ENCODE results near the gene SIDT1. TPM values are rescaled to one million over a fixed set of nuclear protein-coding genes. Genes with fewer than 3 reads are reported as not detected.

Gene SIDT1
- total and polyA plus RNA-seq, 5 donors from 2014 or later: 13.6 to 59.9 (median 18.0) TPM

DNA sequence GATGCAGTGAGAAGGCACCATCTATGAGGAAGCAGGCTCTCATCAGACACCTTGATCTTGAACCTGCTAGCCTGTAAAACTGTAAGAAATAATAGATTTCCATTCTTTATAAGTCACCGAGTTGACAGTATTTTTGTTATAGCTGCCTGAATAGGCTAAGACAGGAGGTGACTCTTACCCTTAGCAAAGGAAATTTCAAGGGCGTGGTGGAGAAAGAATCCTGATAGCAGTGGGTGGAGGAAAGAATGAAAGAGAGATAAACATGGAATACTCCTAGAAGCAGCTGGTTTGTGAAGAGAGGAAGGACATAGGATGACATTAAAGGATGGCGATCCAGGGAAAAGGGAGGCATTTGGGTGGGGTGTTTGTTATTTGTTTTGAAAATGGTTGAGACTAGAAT lies 41.4 kb downstream of the SIDT1 start:
- H3K27me3 ChIP-seq (ENCODE audit: control insufficient read depth, insufficient read depth, low read length): no peaks in the 10 kb centered on the region
- H3K4me3 ChIP-seq (ENCODE audit: low read depth, low read length): no peak overlapping the region
- Mint-ChIP-seq H3K36me3 (peaks cover 29% of the 10 kb centered on the region), H3K4me1 (peaks cover 6 to 14% (median 13%) of the 10 kb centered on the region in 4 donors), H3K4me3 (no peak overlapping the region), H3K9me3 (no peaks in the 10 kb centered on the region), H3K27me3 (no peaks in the 10 kb centered on the region), H3K27ac (peak overlapping the region in 2 of 3 donors; percentile 7 to 81)
- H3K9me3 ChIP-seq (ENCODE audit: control insufficient read depth in 2 of 2, low read length in 2 of 2): no peaks in the 10 kb centered on the region
- H3K4me1 ChIP-seq (ENCODE audit: control insufficient read depth, insufficient read depth, low read length, poor library complexity, severe bottlenecking): no peaks in the 10 kb centered on the region
- no peak for DNase-seq
- H3K36me3 ChIP-seq (ENCODE audit: control insufficient read depth, insufficient read depth, low read length): peaks cover 26% of the 10 kb centered on the region
- no peak for ATAC-seq (ENCODE audit: low read depth in 2 of 2)
- no peak overlapping the region for H3K27ac ChIP-seq (ENCODE audit: insufficient read depth, low read length, poor library complexity, severe bottlenecking)

- Mint-ChIP-seq H3K4me3 (no peak overlapping the region), H3K36me3 (peaks cover 29% of the 10 kb centered on the region), H3K4me1 (peaks cover 6 to 14% (median 13%) of the 10 kb centered on the region in 4 donors), H3K27me3 (no peaks in the 10 kb centered on the region), H3K27ac (peak overlapping the region; percentile 7 to 86 (median 81)), H3K9me3 (no peaks in the 10 kb centered on the region)
- no peak overlapping the region for H3K4me3 ChIP-seq (ENCODE audit: low read depth, low read length)
- DNase-seq (no peak), ATAC-seq (ENCODE audit: low read depth in 2 of 2) (no peak)
- H3K36me3 ChIP-seq (ENCODE audit: control insufficient read depth, insufficient read depth, low read length): peaks cover 23% of the 10 kb centered on the region
- H3K27me3 ChIP-seq (ENCODE audit: control insufficient read depth, insufficient read depth, low read length): no peaks in the 10 kb centered on the region
- H3K4me1 ChIP-seq (ENCODE audit: control insufficient read depth, insufficient read depth, low read length, poor library complexity, severe bottlenecking): no peaks in the 10 kb centered on the region
- H3K27ac ChIP-seq (ENCODE audit: insufficient read depth, low read length, poor library complexity, severe bottlenecking): no peak overlapping the region
- no peaks in the 10 kb centered on the region for H3K9me3 ChIP-seq (ENCODE audit: control insufficient read depth in 2 of 2, low read length in 2 of 2)
Measured at GRCh38 chr3:113574213-113574612, 41.9 kb downstream of the SIDT1 start.

DNA sequence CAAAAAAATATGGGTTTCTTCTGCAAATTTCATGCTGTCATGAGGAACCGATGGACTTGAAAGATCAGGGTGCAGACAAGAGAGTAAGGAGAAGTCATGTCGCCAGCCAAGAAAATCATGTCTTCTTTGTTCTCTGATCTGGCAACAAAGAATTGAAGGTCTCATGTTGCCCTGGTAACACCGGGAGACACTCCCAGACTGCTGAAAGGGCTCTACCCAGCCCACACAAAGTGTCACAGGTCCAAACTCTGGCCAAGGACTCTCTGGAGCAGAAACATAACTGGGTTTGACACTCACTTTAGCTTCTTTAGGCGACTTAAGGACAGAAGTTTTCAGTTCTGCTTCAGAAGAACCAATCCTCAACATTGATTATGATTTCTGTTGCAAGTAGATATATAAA lies 42.9 kb downstream of the SIDT1 start:
- Histone ChIP-seq H3K4me1 (ENCODE audit: control insufficient read depth, insufficient read depth, low read length, poor library complexity, severe bottlenecking) (no peaks in the 10 kb centered on the region), H3K27ac (ENCODE audit: insufficient read depth, low read length, poor library complexity, severe bottlenecking) (no peak overlapping the region), H3K27me3 (ENCODE audit: control insufficient read depth, insufficient read depth, low read length) (no peaks in the 10 kb centered on the region), H3K36me3 (ENCODE audit: control insufficient read depth, insufficient read depth, low read length) (peaks cover 18% of the 10 kb centered on the region), H3K4me3 (ENCODE audit: low read depth, low read length) (no peak overlapping the region), H3K9me3 (ENCODE audit: control insufficient read depth in 2 of 2, low read length in 2 of 2) (no peaks in the 10 kb centered on the region)
- H3K36me3 Mint-ChIP-seq: peaks cover 27% of the 10 kb centered on the region
- H3K4me3 Mint-ChIP-seq: no peak overlapping the region
- peaks cover 6 to 14% (median 13%) of the 10 kb centered on the region in 4 donors for H3K4me1 Mint-ChIP-seq
- H3K27ac Mint-ChIP-seq: peak overlapping the region in 2 of 3 donors; percentile 1 to 45
- ATAC-seq (ENCODE audit: low read depth in 2 of 2) (no peak), DNase-seq (no peak)
- no peaks in the 10 kb centered on the region for H3K27me3 Mint-ChIP-seq
- H3K9me3 Mint-ChIP-seq: no peaks in the 10 kb centered on the region

- Mint-ChIP-seq H3K4me1 (peaks cover 0 to 2% (median 0%) of the 10 kb centered on the region in 4 donors), H3K36me3 (peaks cover 38% of the 10 kb centered on the region), H3K9me3 (no peaks in the 10 kb centered on the region), H3K27ac (no peak overlapping the region), H3K27me3 (no peaks in the 10 kb centered on the region), H3K4me3 (no peak overlapping the region)
- Histone ChIP-seq H3K36me3 (ENCODE audit: control insufficient read depth, insufficient read depth, low read length) (peaks cover 67% of the 10 kb centered on the region), H3K27ac (ENCODE audit: insufficient read depth, low read length, poor library complexity, severe bottlenecking) (no peak overlapping the region), H3K9me3 (ENCODE audit: control insufficient read depth in 2 of 2, low read length in 2 of 2) (no peaks in the 10 kb centered on the region), H3K4me3 (ENCODE audit: low read depth, low read length) (no peak overlapping the region), H3K27me3 (ENCODE audit: control insufficient read depth, insufficient read depth, low read length) (no peaks in the 10 kb centered on the region), H3K4me1 (ENCODE audit: control insufficient read depth, insufficient read depth, low read length, poor library complexity, severe bottlenecking) (no peaks in the 10 kb centered on the region)
- DNase-seq: no peak
- ATAC-seq (ENCODE audit: low read depth in 2 of 2): no peak
Measured at GRCh38 chr3:113585228-113585627, 52.9 kb downstream of the SIDT1 start.

- no peak for DNase-seq
Measured at GRCh38 chr3:113585720-113586119, 53.4 kb downstream of the SIDT1 start.

DNA sequence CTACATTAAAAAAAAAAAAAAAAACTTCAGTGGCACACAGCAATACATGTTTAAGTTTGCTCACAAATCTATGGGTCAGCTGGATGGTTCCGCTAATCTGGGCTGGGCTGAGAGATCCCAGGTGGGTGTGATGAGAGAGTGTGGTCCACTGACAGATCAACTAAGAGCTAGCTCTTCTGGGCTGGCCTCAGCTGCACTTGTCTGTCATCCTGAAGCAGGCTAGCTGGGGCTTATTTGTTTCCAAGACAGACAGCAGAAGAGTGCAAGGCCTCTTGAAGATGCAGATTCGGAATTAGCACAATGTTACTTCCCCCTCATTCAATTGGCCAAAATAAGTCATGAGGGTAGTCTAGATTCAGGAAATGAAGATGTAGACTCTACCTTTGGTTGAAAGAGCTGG lies 56.5 kb downstream of the SIDT1 start:
- Mint-ChIP-seq H3K27me3 (no peaks in the 10 kb centered on the region), H3K36me3 (peaks cover 48% of the 10 kb centered on the region), H3K9me3 (no peaks in the 10 kb centered on the region), H3K4me3 (no peak overlapping the region), H3K4me1 (peaks cover 0 to 5% (median 2%) of the 10 kb centered on the region in 4 donors), H3K27ac (peak overlapping the region in 1 of 3 donors; percentile 23)
- Histone ChIP-seq H3K4me1 (ENCODE audit: control insufficient read depth, insufficient read depth, low read length, poor library complexity, severe bottlenecking) (no peaks in the 10 kb centered on the region), H3K36me3 (ENCODE audit: control insufficient read depth, insufficient read depth, low read length) (peaks cover 54% of the 10 kb centered on the region), H3K27ac (ENCODE audit: insufficient read depth, low read length, poor library complexity, severe bottlenecking) (no peak overlapping the region), H3K4me3 (ENCODE audit: low read depth, low read length) (no peak overlapping the region), H3K27me3 (ENCODE audit: control insufficient read depth, insufficient read depth, low read length) (no peaks in the 10 kb centered on the region), H3K9me3 (ENCODE audit: control insufficient read depth in 2 of 2, low read length in 2 of 2) (no peaks in the 10 kb centered on the region)
- DNase-seq (no peak), ATAC-seq (ENCODE audit: low read depth in 2 of 2) (no peak)

More at GRCh38 chr3:113585720-113586119, 53.4 kb downstream of the SIDT1 start:
- Mint-ChIP-seq H3K4me3 (no peak overlapping the region), H3K4me1 (peaks cover 0 to 2% (median under 1%) of the 10 kb centered on the region in 4 donors), H3K9me3 (no peaks in the 10 kb centered on the region), H3K27me3 (no peaks in the 10 kb centered on the region), H3K36me3 (peaks cover 34% of the 10 kb centered on the region), H3K27ac (no peak overlapping the region)
- H3K4me1 ChIP-seq (ENCODE audit: control insufficient read depth, insufficient read depth, low read length, poor library complexity, severe bottlenecking): no peaks in the 10 kb centered on the region
- H3K27me3 ChIP-seq (ENCODE audit: control insufficient read depth, insufficient read depth, low read length): no peaks in the 10 kb centered on the region
- ATAC-seq (ENCODE audit: low read depth in 2 of 2): no peak
- no peak overlapping the region for H3K4me3 ChIP-seq (ENCODE audit: low read depth, low read length)
- no peak overlapping the region for H3K27ac ChIP-seq (ENCODE audit: insufficient read depth, low read length, poor library complexity, severe bottlenecking)
- H3K36me3 ChIP-seq (ENCODE audit: control insufficient read depth, insufficient read depth, low read length): peaks cover 63% of the 10 kb centered on the region
- H3K9me3 ChIP-seq (ENCODE audit: control insufficient read depth in 2 of 2, low read length in 2 of 2): no peaks in the 10 kb centered on the region

GRCh38 chr3:113589971-113590370 lies 57.6 kb downstream of the SIDT1 start:
- Histone ChIP-seq H3K4me1 (ENCODE audit: control insufficient read depth, insufficient read depth, low read length, poor library complexity, severe bottlenecking) (no peaks in the 10 kb centered on the region), H3K9me3 (ENCODE audit: control insufficient read depth in 2 of 2, low read length in 2 of 2) (no peaks in the 10 kb centered on the region), H3K36me3 (ENCODE audit: control insufficient read depth, insufficient read depth, low read length) (peaks cover 53% of the 10 kb centered on the region), H3K27me3 (ENCODE audit: control insufficient read depth, insufficient read depth, low read length) (no peaks in the 10 kb centered on the region), H3K27ac (ENCODE audit: insufficient read depth, low read length, poor library complexity, severe bottlenecking) (no peak overlapping the region), H3K4me3 (ENCODE audit: low read depth, low read length) (no peak overlapping the region)
- Mint-ChIP-seq H3K27ac (no peak overlapping the region), H3K27me3 (no peaks in the 10 kb centered on the region), H3K4me3 (no peak overlapping the region), H3K4me1 (peaks cover 0 to 5% (median 2%) of the 10 kb centered on the region in 4 donors), H3K36me3 (peaks cover 54% of the 10 kb centered on the region), H3K9me3 (no peaks in the 10 kb centered on the region)
- ATAC-seq (ENCODE audit: low read depth in 2 of 2): no peak
- no peak for DNase-seq

- DNase-seq (peak in 1 of 3 donors; percentile 12), ATAC-seq (ENCODE audit: low read depth in 2 of 2) (no peak)
- H3K4me3 Mint-ChIP-seq: no peak overlapping the region
- Histone ChIP-seq H3K4me1 (ENCODE audit: control insufficient read depth, insufficient read depth, low read length, poor library complexity, severe bottlenecking) (no peaks in the 10 kb centered on the region), H3K27me3 (ENCODE audit: control insufficient read depth, insufficient read depth, low read length) (no peaks in the 10 kb centered on the region), H3K36me3 (ENCODE audit: control insufficient read depth, insufficient read depth, low read length) (peaks cover 43% of the 10 kb centered on the region), H3K9me3 (ENCODE audit: control insufficient read depth in 2 of 2, low read length in 2 of 2) (no peaks in the 10 kb centered on the region), H3K4me3 (ENCODE audit: low read depth, low read length) (no peak overlapping the region), H3K27ac (ENCODE audit: insufficient read depth, low read length, poor library complexity, severe bottlenecking) (no peak overlapping the region)
- H3K4me1 Mint-ChIP-seq: peaks cover 0 to 5% (median 2%) of the 10 kb centered on the region in 4 donors
- H3K9me3 Mint-ChIP-seq: no peaks in the 10 kb centered on the region
- H3K36me3 Mint-ChIP-seq: peaks cover 53% of the 10 kb centered on the region
- H3K27ac Mint-ChIP-seq: no peak overlapping the region
- no peaks in the 10 kb centered on the region for H3K27me3 Mint-ChIP-seq
Measured at GRCh38 chr3:113590983-113591382, 58.6 kb downstream of the SIDT1 start.
